Measurements from ENCODE around the gene MYT1. TPM values are rescaled to one million over a fixed set of nuclear protein-coding genes. Genes with fewer than 3 reads are reported as not detected.

MYT1 gene
- total and polyA plus RNA-seq, 2 of the 13 experiments (the other 11 are each of a cell fraction or from before 2014, with no cell fraction given) = 0.58 to 2.5 TPM

GRCh38 chr20:64236137-64237088, 72.2 kb downstream of the MYT1 start (continued):
- TF ChIP-seq SNAPC4 (CRISPR knock-in tag; IDR thresholded peaks at IDR 0.05) (no peak), ZNF34 (CRISPR knock-in tag; IDR thresholded peaks at IDR 0.05; ENCODE audit: borderline replicate concordance) (no peak), SMARCE1 (IDR thresholded peaks at IDR 0.05; ENCODE audit: borderline replicate concordance) (no peak), PTBP1 (IDR thresholded peaks at IDR 0.05; ENCODE audit: low read depth, low read length, poor library complexity, severe bottlenecking) (no peak), ZNF816 (CRISPR knock-in tag; IDR thresholded peaks at IDR 0.05; ENCODE audit: borderline replicate concordance) (peak; percentile 57; the same call in 1 of the 2 replicates), HMGA1 (CRISPR knock-in tag; conservative IDR thresholded peaks at IDR 0.05) (no peak), HNRNPH1 (optimal IDR thresholded peaks at IDR 0.05; ENCODE audit: low read depth, low read length) (no peak), SMAD9 (CRISPR knock-in tag; IDR thresholded peaks at IDR 0.05) (no peak), GTF2F1 (IDR thresholded peaks at IDR 0.05; ENCODE audit: low read length) (no peak), ZNF550 (CRISPR knock-in tag; IDR thresholded peaks at IDR 0.05; ENCODE audit: borderline replicate concordance) (peak; percentile 80; the same call in 1 of the 2 replicates), ZBTB42 (CRISPR knock-in tag; IDR thresholded peaks at IDR 0.05) (no peak), ZNF335 (CRISPR knock-in tag; IDR thresholded peaks at IDR 0.05) (peak; percentile 18; the same call in 1 of the 2 replicates), ZFP82 (CRISPR knock-in tag; IDR thresholded peaks at IDR 0.05; ENCODE audit: borderline replicate concordance) (no peak), BCLAF1 (IDR thresholded peaks at IDR 0.05) (no peak), THAP8 (CRISPR knock-in tag; IDR thresholded peaks at IDR 0.05; ENCODE audit: borderline replicate concordance) (no peak), ZNF101 (CRISPR knock-in tag; IDR thresholded peaks at IDR 0.05; ENCODE audit: borderline replicate concordance, low read depth) (no peak; the same call in 1 of the 2 replicates), KLF15 (CRISPR knock-in tag; IDR thresholded peaks at IDR 0.05; ENCODE audit: borderline replicate concordance) (no peak), ZNF275 (CRISPR knock-in tag; IDR thresholded peaks at IDR 0.05; ENCODE audit: borderline replicate concordance) (peak; percentile 68; the same call in 1 of the 2 replicates), HHEX (CRISPR knock-in tag; IDR thresholded peaks at IDR 0.05) (peak; percentile 43)

Data from HepG2 (cell line).